ENCODE results near the gene GRIN2C. TPM values are rescaled to one million over a fixed set of nuclear protein-coding genes. Genes with fewer than 3 reads are reported as not detected.

Gene GRIN2C
- total RNA-seq, 2 experiments from 2014 or later = 0.45 TPM; not detected in 1

GRCh38 chr17:74866198-74866835 is 6.6 kb upstream of the GRIN2C start:
- H3K9me3 Mint-ChIP-seq = no peaks in the 10 kb centered on the region
- no peak overlapping the region for H3K4me3 Mint-ChIP-seq
- H3K27me3 Mint-ChIP-seq = peaks cover 8% of the 10 kb centered on the region
- H3K27ac Mint-ChIP-seq = no peak overlapping the region
- no peak for DNase-seq
- CTCF ChIA-PET = interaction anchor here (0.7 to 8.1 kb wide), 10 partner anchors 8 to 209 kb away, joined by 3 to 56 read pairs (median 4); partner anchors contain the start of gene FDXR
- H3K36me3 Mint-ChIP-seq (ENCODE audit: low read depth) = peaks cover 14% of the 10 kb centered on the region
- H3K4me1 Mint-ChIP-seq = peaks cover 25% of the 10 kb centered on the region
- POLR2A ChIA-PET = interaction anchor here (1.8 kb wide), 1 partner anchor 75 kb away, joined by 7 read pairs; no protein-coding TSS in a partner anchor

DNA sequence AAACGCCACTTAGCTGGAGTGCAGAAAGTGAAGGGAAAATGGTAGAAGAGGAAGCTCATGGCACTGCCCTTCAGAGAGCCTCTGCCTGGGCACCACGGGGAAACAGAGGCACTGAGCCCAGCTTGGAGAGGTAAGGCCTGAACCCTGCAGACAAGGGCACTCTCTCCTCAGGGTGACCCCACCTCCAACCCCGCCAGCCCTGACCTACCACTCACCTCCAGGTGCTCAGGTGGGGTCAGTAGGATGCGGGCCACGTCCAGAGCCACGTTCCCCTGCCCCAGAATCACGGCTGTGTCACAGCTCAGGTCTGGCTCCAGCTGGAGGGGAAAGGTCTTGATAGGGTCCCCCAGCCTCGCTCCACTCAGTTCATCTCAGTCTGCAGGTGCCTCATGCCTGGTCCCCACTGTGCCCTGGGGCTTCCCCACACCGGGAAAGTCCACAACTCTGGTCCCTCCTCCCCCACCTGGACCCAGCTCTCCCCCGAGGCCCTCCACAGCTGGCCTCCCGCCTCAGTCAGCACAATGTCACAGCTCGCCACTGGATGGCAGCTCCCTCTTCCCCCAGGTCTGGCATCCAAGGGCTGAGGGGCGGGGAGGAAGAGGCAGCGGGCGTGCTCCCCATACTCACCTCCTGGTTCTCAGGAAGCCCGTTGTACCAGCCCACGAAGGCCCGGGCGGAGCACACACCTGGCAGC is 6.0 kb upstream of the GRIN2C start:
- H3K4me3 Mint-ChIP-seq = no peak overlapping the region
- H3K27me3 Mint-ChIP-seq = peaks cover 13% of the 10 kb centered on the region
- peaks cover 10% of the 10 kb centered on the region for H3K36me3 Mint-ChIP-seq (ENCODE audit: low read depth)
- H3K4me1 Mint-ChIP-seq = peaks cover 23% of the 10 kb centered on the region
- CTCF ChIA-PET = interaction anchor here (0.6 to 8.1 kb wide), 14 partner anchors 9 to 209 kb away, joined by 3 to 56 read pairs (median 4); partner anchors contain the start of genes FDXR and NAT9
- POLR2A ChIA-PET = interaction anchor here (1.8 to 2.7 kb wide), 2 partner anchors 7 to 75 kb away, joined by 7 to 15 read pairs; partner anchors contain the start of gene FDXR
- no peak overlapping the region for H3K27ac Mint-ChIP-seq
- DNase-seq = no peak
- H3K9me3 Mint-ChIP-seq = no peaks in the 10 kb centered on the region

- Mint-ChIP-seq H3K27me3 (peaks cover 19% of the 10 kb centered on the region), H3K36me3 (ENCODE audit: low read depth) (peaks cover 10% of the 10 kb centered on the region), H3K27ac (no peak overlapping the region), H3K4me1 (peaks cover 26% of the 10 kb centered on the region), H3K4me3 (no peak overlapping the region), H3K9me3 (no peaks in the 10 kb centered on the region)
- peak; percentile 77 for DNase-seq
- CTCF ChIA-PET = interaction anchor here (0.6 to 8.1 kb wide), 14 partner anchors 8 to 208 kb away, joined by 3 to 56 read pairs (median 4); partner anchors contain the start of genes FDXR and NAT9
- POLR2A ChIA-PET = interaction anchor here (1.8 to 2.7 kb wide), 2 partner anchors 8 to 74 kb away, joined by 7 to 15 read pairs; partner anchors contain the start of gene FDXR
Measured at GRCh38 chr17:74864866-74865395, 5.2 kb upstream of the GRIN2C start.

GRCh38 chr17:74864297-74864865 is 4.7 kb upstream of the GRIN2C start:
- Mint-ChIP-seq H3K4me1 (peaks cover 21% of the 10 kb centered on the region), H3K27me3 (peaks cover 19% of the 10 kb centered on the region), H3K9me3 (no peaks in the 10 kb centered on the region), H3K27ac (no peak overlapping the region), H3K36me3 (ENCODE audit: low read depth) (peaks cover 4% of the 10 kb centered on the region), H3K4me3 (no peak overlapping the region)
- DNase-seq = no peak
- POLR2A ChIA-PET = interaction anchor here (1.5 to 2.7 kb wide), 3 partner anchors 9 to 73 kb away, joined by 5 to 15 read pairs (median 7); partner anchors contain the start of gene FDXR
- CTCF ChIA-PET = interaction anchor here (0.5 to 8.1 kb wide), 11 partner anchors 10 to 207 kb away, joined by 3 to 56 read pairs (median 3); partner anchors contain the start of genes FDXR and NAT9

DNA sequence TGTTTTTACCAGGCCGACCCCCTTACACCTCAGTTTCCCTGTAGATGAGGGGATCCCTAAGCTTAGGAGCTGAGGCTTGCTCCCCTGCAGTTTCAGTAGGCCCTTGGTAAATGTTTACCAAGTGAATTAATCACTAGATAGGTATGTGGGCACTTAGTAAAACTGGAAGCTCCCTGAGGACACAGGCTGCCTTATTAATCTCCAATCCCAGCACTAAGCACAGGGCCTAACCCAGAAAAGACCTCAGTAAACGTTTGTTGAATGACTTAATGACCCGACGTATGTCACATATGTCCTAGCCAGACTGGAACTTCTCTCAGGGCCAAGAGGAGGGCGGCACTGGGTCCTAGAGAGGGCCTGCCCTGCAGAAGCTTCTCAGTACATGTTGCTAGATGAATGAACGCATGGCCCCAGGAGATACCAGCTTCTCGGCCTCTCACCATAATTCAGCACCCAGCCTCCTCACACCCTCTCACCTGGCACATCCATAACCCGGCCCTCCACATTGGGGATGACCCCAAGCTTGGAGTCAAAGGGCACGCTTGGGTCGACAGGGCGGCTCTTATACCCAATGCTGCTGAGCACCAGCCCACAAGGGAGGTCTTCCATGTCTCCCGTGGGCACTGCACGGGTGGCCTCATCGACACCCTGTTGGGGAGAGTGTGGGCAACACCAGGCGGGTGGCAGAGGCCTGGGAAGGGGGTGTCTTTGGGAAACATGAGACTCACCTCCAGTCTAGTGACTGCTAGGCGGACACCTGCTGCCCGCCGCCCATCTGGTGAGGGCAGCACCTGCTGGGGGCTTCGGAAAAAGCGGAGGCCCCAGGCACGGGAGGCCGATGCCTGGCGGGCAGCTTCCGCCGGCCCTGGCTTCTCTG is 4.0 kb upstream of the GRIN2C start:
- H3K4me1 Mint-ChIP-seq = peaks cover 23% of the 10 kb centered on the region
- H3K4me3 Mint-ChIP-seq = no peak overlapping the region
- peaks cover 26% of the 10 kb centered on the region for H3K27me3 Mint-ChIP-seq
- H3K27ac Mint-ChIP-seq = no peak overlapping the region
- no peaks in the 10 kb centered on the region for H3K9me3 Mint-ChIP-seq
- ChIA-PET POLR2A (interaction anchor here (1.5 to 2.7 kb wide), 2 partner anchors 9 to 22 kb away, joined by 5 to 15 read pairs; partner anchors contain the start of gene FDXR), CTCF (interaction anchor here (0.5 to 8.1 kb wide), 11 partner anchors 11 to 207 kb away, joined by 3 to 56 read pairs (median 3); partner anchors contain the start of gene FDXR)
- DNase-seq = no peak
- peaks cover 3% of the 10 kb centered on the region for H3K36me3 Mint-ChIP-seq (ENCODE audit: low read depth)

GRCh38 chr17:74862919-74863318 is 3.2 kb upstream of the GRIN2C start:
- Mint-ChIP-seq H3K9me3 (no peaks in the 10 kb centered on the region), H3K4me1 (peaks cover 19% of the 10 kb centered on the region), H3K4me3 (no peak overlapping the region), H3K27me3 (peaks cover 29% of the 10 kb centered on the region), H3K27ac (no peak overlapping the region), H3K36me3 (ENCODE audit: low read depth) (peaks cover 3% of the 10 kb centered on the region)
- ChIA-PET POLR2A (interaction anchor here (0.9 to 2.7 kb wide), 5 partner anchors 10 to 122 kb away, joined by 3 to 17 read pairs (median 5); partner anchors contain the start of gene FDXR), CTCF (interaction anchor here (0.8 to 8.1 kb wide), 16 partner anchors 9 to 212 kb away, joined by 3 to 56 read pairs (median 4); partner anchors contain the start of gene FDXR)
- DNase-seq = no peak

- Mint-ChIP-seq H3K9me3 (no peaks in the 10 kb centered on the region), H3K36me3 (ENCODE audit: low read depth) (peaks cover 3% of the 10 kb centered on the region), H3K4me3 (no peak overlapping the region), H3K27ac (no peak overlapping the region), H3K27me3 (peaks cover 35% of the 10 kb centered on the region), H3K4me1 (peaks cover 19% of the 10 kb centered on the region)
- ChIA-PET POLR2A (interaction anchor here (0.9 to 2.4 kb wide), 4 partner anchors 10 to 121 kb away, joined by 3 to 17 read pairs (median 4); partner anchors contain the start of gene FDXR), CTCF (interaction anchor here (0.8 to 8.1 kb wide), 15 partner anchors 8 to 213 kb away, joined by 3 to 56 read pairs (median 4); partner anchors contain the start of gene FDXR)
- DNase-seq = peak; percentile 62
Measured at GRCh38 chr17:74862108-74862901, 2.6 kb upstream of the GRIN2C start.

DNA sequence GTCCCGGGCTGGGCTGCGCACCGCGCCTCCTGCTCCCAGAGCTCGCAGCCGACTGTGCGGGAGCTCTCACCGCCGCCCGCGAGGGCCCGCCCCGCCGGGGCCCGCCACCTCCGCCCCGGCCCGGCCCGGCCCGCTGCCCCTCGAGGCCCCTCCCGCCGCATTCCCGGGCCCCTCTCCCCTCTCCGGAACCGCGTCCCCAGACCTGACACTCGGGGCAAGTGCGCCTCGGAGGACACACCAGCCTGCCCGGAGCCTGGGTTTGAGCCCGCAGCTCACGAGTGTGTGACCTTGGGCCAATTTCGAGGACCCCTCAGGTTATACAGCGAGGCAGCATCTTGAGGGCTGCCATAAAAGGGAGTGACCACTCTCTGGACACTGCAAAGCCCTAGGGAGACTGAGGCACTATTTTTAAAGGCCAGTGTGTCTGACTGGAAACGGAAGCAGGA is 2.0 kb upstream of the GRIN2C start:
- ChIA-PET POLR2A (interaction anchor here (0.7 to 2.4 kb wide), 5 partner anchors 9 to 120 kb away, joined by 3 to 17 read pairs (median 4); partner anchors contain the start of gene FDXR), CTCF (interaction anchor here (0.8 to 8.1 kb wide), 13 partner anchors 10 to 205 kb away, joined by 3 to 56 read pairs (median 5); partner anchors contain the start of gene FDXR)
- Mint-ChIP-seq H3K9me3 (no peaks in the 10 kb centered on the region), H3K4me1 (peaks cover 19% of the 10 kb centered on the region), H3K27me3 (peaks cover 41% of the 10 kb centered on the region), H3K4me3 (no peak overlapping the region), H3K27ac (no peak overlapping the region), H3K36me3 (ENCODE audit: low read depth) (peaks cover 3% of the 10 kb centered on the region)
- DNase-seq = no peak

DNA sequence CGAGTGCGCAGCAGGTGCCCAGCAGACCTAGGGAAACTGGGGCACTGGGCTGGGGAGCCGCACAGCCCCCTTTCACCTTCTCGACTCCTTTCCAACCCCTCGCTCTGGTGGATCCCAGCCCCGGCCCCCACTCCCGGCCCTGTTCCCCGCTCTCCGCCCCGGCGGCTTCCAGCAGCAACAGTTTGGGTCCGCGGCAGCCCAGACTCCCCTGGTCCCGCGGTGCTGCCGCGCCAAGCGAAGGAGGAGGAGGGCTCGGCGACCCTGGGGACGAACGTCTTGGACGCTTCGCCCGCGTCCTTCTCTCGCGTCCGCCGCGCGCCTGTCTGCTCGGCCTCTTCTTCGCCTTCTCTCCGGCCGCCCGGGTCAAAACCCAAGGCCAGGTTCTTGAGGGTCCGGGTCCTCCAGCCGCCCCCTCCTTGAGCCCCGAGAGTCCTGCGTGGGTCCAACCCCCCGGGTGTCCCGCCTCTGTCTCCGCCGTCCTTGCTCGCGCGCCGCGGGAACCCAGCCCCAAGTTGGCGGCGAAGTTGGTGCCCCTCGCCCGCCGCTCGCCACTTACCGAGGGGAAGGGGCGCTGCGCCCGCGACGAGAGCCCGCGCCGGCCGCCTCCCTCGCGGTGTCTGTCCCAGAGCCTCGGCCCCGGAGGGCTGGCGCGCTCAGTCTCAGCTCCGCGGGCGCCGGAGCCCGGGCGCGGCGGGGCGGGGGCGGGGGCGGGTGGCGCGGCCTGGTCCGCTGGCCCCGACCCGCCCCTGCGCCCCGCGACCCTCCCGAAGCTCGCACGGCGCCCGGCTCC is 1.4 kb upstream of the GRIN2C start:
- Mint-ChIP-seq H3K4me3 (no peak overlapping the region), H3K27me3 (peaks cover 47% of the 10 kb centered on the region), H3K4me1 (peaks cover 19% of the 10 kb centered on the region)

GRCh38 chr17:74860229-74860871 is 665 bp upstream of the GRIN2C start:
- peaks cover 3% of the 10 kb centered on the region for H3K36me3 Mint-ChIP-seq (ENCODE audit: low read depth)
- H3K27me3 Mint-ChIP-seq = peaks cover 54% of the 10 kb centered on the region
- no peaks in the 10 kb centered on the region for H3K9me3 Mint-ChIP-seq
- H3K27ac Mint-ChIP-seq = no peak overlapping the region
- H3K4me3 Mint-ChIP-seq = no peak overlapping the region
- CTCF ChIA-PET = interaction anchor here (0.6 to 8.1 kb wide), 5 partner anchors 12 to 118 kb away, joined by 3 to 56 read pairs (median 15); partner anchors contain the start of gene FDXR
- POLR2A ChIA-PET = interaction anchor here (1.5 to 3.7 kb wide), 5 partner anchors 11 to 69 kb away, joined by 3 to 17 read pairs (median 6); partner anchors contain the start of gene FDXR
- peaks cover 19% of the 10 kb centered on the region for H3K4me1 Mint-ChIP-seq
- no peak for DNase-seq

More for the DNA sequence above, 1.4 kb upstream of the GRIN2C start:
- CTCF ChIA-PET = interaction anchor here (0.6 to 8.1 kb wide), 10 partner anchors 11 to 204 kb away, joined by 3 to 56 read pairs (median 4); partner anchors contain the start of gene FDXR
- peaks cover 3% of the 10 kb centered on the region for H3K36me3 Mint-ChIP-seq (ENCODE audit: low read depth)
- no peak for DNase-seq
- H3K27ac Mint-ChIP-seq = no peak overlapping the region
- no peaks in the 10 kb centered on the region for H3K9me3 Mint-ChIP-seq
- POLR2A ChIA-PET = interaction anchor here (0.7 to 2.4 kb wide), 4 partner anchors 8 to 70 kb away, joined by 3 to 17 read pairs (median 6); partner anchors contain the start of gene FDXR
